GM12878 (cell line): ENCODE results near the gene VASP. TPM values are rescaled to one million over a fixed set of nuclear protein-coding genes. Genes with fewer than 3 reads are reported as not detected.
A peak's percentile ranks its signal among the peaks of the same experiment; 100 is the strongest.

Experiments used
- ATAC-seq: fragments of 200-7000 bp; cut with Tn5 transposase; 3 replicates; pipeline ENCODE4 v1.9.1; 2020; ENCODE audit warnings: mild to moderate bottlenecking, moderate library complexity
- BruUV-seq: library from RNA; stranded (reverse); fragments of 400-500 nt; replicated peaks from 2 replicates; lab custom pipeline; 2021; lab: Mats Ljungman, UMichigan
- CTCF ChIA-PET: fragments of 300-600 bp; sonication (Branson Sonifier 250); formaldehyde crosslinking; extraction: SDS; loops from one replicate; lab custom pipeline; 2021; ENCODE audit warnings: inconsistent platforms; lab: Yijun Ruan, JAX
- POLR2A ChIA-PET: fragments of 350-600 bp; formaldehyde crosslinking; extraction: SDS; loops from one replicate; lab custom pipeline; 2021; ENCODE audit warnings: inconsistent platforms; lab: Charles Lee
- RAD21 ChIA-PET: fragments of 300-600 bp; sonication (Branson Sonifier 250); formaldehyde crosslinking; loops from one replicate; lab custom pipeline; 2023; ENCODE audit warnings: antibody characterized with exemption; ENCODE audit not compliant: unreplicated experiment; lab: Charles Lee
- SMC1A ChIA-PET: fragments of 300-600 bp; sonication (Branson Sonifier 250); formaldehyde crosslinking; loops from one replicate; lab custom pipeline; 2023; ENCODE audit not compliant: unreplicated experiment, uncharacterized antibody; lab: Charles Lee
- DNase-seq: peaks from one replicate; pipeline ENCODE4 v3.0.0-alpha.2; 2011; ENCODE audit warnings: low read depth, low spot score
- FAIRE-seq: peaks from 3 replicates; lab custom pipeline; 2011; peaks lifted over from hg19 to GRCh38; lab: Jason Lieb, UNC
- H2AFZ ChIP-seq: 2 replicates; pipeline ENCODE4 v1.6.0; 2011; ENCODE audit warnings: low read depth, low read length, control low read depth; ENCODE audit not compliant: control insufficient read depth
- H3K27ac ChIP-seq: 2 replicates; pipeline ENCODE4 v1.5.1; 2011; ENCODE audit warnings: control low read depth; ENCODE audit not compliant: control insufficient read depth, insufficient read depth
- H3K27me3 ChIP-seq, 2 experiments: replicated peaks in 1 of 2; 2 replicates each; pipeline versions ENCODE4 v1.6.0 to v1.6.1; 2011; ENCODE audit warnings: low read length in 1 of 2; ENCODE audit not compliant: control insufficient read depth in 2 of 2, insufficient read depth in 2 of 2
- H3K36me3 ChIP-seq, 2 experiments: 2 replicates each; pipeline ENCODE4 v1.5.1; 2011; ENCODE audit warnings: low read length in 1 of 2; ENCODE audit not compliant: control insufficient read depth in 2 of 2, insufficient read depth in 2 of 2
- H3K4me1 ChIP-seq: 2 replicates; pipeline ENCODE4 v1.6.1; 2011; ENCODE audit warnings: mild to moderate bottlenecking, low read length, moderate library complexity, mixed read lengths; ENCODE audit not compliant: control insufficient read depth, insufficient read depth
- H3K4me2 ChIP-seq: 2 replicates; pipeline ENCODE4 v1.6.0; 2011; ENCODE audit warnings: control low read depth; ENCODE audit not compliant: control insufficient read depth, insufficient read depth
- H3K4me3 ChIP-seq: fragments of 200-600 bp; sonication (generic); 2 replicates; pipeline ENCODE4 v1.5.1; 2016
- H3K79me2 ChIP-seq: 2 replicates; pipeline ENCODE4 v1.6.0; 2011; ENCODE audit warnings: low read length; ENCODE audit not compliant: control insufficient read depth, insufficient read depth
- H3K9ac ChIP-seq: 2 replicates; pipeline ENCODE4 v1.8.0; 2011; ENCODE audit warnings: low read length, control low read depth, mixed read lengths; ENCODE audit not compliant: control insufficient read depth, insufficient read depth
- H3K9me3 ChIP-seq: replicated peaks from 3 replicates; pipeline ENCODE4 v1.5.1; 2011; ENCODE audit warnings: mild to moderate bottlenecking, low read length; ENCODE audit not compliant: control insufficient read depth, insufficient read depth
- H4K20me1 ChIP-seq: 2 replicates; pipeline ENCODE4 v1.6.0; 2011; ENCODE audit not compliant: control insufficient read depth, insufficient read depth
- RUNX3 ChIP-seq: IDR thresholded peaks from 2 replicates; pipeline ENCODE4 v1.6.1; 2012; ENCODE audit warnings: low read length, inconsistent platforms
- ZNF207 ChIP-seq: fragments of 450-650 bp; IDR thresholded peaks from 2 replicates; pipeline ENCODE4 v1.6.1; 2014; ENCODE audit warnings: antibody characterized with exemption, mild to moderate bottlenecking, borderline replicate concordance
- WGBS: methylation state at CpG from one replicate; pipeline ENCODE4 v1.1.6; 2016; ENCODE audit warnings: low lambda C conversion rate; ENCODE audit not compliant: insufficient replicate concordance, insufficient coverage; ENCODE audit errors: missing lambda C conversion rate; 5-methylcytosine and 5-hydroxymethylcytosine counted together
- in situ Hi-C: fragments of 300-500 bp; cut with MboI; formaldehyde crosslinking; loops from 9 replicates; pipeline ENCODE4 v1.14.3; 2018; ENCODE audit warnings: mixed read lengths
- intact Hi-C: fragments of 100-400 bp; cut with micrococcal nuclease; formaldehyde crosslinking; loops from one replicate; pipeline ENCODE4 v1.14.2; 2022; ENCODE audit not compliant: unreplicated experiment
- polyA plus RNA-seq, 11 experiments: library from polyadenylated mRNA; depleted of rRNA in 4 of 11; unstranded in 6 of 11; stranded (reverse) in 5 of 11; fragments of >200 nt; fragmentation: Nextera tagmentation in 4 of 11; fragmentation: Illumina TruSeq in 1 of 11; extraction: Ambion mirVana in 4 of 11; extraction: Trizol in 1 of 11; gene quantifications; 1 replicate in 1 of 11; 2 replicates in 10 of 11; pipeline versions ENCODE4 v1.2.1 to v1.2.3, GENCODE V29; 2011 to 2016; ENCODE audit warnings: inconsistent platforms in 2 of 11, missing spikeins in 2 of 11, low read depth in 1 of 11
- total RNA-seq, 4 experiments: library from RNA; depleted of rRNA in 3 of 4; stranded (reverse); fragments of >200 nt in 3 of 4; fragmentation: Illumina TruSeq in 1 of 4; extraction: Trizol in 1 of 4; gene quantifications; 2 replicates each; pipeline versions ENCODE4 v1.2.1 to v1.2.3, GENCODE V29; 2013 to 2021
- TF ChIP-seq, protein P1 (sequence below): IDR thresholded peaks from 2 replicates; pipeline ENCODE4 v1.6.1; 2011; ENCODE audit warnings: borderline replicate concordance, low read depth, mild to moderate bottlenecking, moderate library complexity, low read length; ENCODE audit not compliant: insufficient read depth, poor library complexity, severe bottlenecking

The VASP gene
- total and polyA plus RNA-seq, 10 of the 15 experiments (the other 5 are each of a cell fraction or from before 2014, with no cell fraction given): 19.5 to 298 (median 84.8) TPM

DNA sequence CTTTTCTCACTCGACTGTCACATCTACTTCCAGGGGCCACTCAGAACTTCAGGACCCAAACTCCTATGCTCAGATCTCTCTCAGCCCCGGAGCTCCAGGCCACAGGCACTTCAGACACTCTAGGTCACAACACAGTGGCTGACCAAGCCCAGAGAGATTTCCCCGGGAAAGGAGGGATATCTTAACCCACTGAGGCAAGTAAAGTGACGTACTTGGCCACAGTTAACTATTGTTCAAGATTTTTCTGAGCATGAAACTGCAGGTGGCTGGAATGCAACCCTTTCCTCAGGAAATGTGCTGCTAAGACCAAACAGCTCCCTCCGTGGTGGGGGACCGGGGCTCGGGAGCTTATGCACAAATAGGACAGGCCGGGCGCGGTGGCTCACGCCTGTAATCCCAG lies 53.4 kb downstream of the VASP start (continued):
- TF ChIP-seq, protein P1, sequence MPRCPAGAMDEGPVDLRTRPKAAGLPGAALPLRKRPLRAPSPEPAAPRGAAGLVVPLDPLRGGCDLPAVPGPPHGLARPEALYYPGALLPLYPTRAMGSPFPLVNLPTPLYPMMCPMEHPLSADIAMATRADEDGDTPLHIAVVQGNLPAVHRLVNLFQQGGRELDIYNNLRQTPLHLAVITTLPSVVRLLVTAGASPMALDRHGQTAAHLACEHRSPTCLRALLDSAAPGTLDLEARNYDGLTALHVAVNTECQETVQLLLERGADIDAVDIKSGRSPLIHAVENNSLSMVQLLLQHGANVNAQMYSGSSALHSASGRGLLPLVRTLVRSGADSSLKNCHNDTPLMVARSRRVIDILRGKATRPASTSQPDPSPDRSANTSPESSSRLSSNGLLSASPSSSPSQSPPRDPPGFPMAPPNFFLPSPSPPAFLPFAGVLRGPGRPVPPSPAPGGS: no peak

DNA sequence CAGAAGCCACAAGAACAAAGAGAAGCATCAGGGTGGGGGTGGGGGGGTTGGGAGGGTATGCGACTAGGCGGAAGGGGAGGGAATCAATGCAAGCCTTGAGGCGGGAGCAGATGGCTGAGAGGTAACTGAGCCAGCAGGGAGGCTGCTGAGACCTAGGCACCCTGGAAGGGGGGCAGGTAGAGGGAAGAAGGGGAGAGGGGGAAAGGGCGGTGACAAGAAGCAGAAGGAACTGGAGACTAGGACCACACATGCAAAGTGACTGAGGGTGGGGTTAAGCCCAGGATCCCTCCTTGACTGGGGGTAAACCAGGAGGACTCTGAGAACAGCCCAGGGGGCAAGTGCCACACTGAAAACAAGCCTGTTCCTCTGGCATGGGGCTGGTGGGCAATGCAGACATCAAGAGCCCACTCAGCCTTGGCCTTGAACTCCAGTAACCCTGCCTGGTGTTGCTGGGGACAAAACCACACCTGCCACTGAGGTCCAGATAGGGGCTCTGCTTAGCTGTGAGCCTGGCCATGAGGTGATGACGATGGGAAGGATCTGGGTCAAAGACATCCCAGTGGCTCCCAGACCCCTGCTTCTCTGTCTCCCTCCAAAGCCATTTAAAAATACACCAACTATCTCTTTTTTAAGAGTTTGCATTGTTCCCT lies 57.0 kb downstream of the VASP start:
- no TSS peak for BruUV-seq
- CTCF ChIA-PET: interaction anchor here (0.7 to 1.2 kb wide), 2 partner anchors 74 to 79 kb away, joined by 3 read pairs; no protein-coding TSS in a partner anchor
- H3K27ac ChIP-seq: peak overlapping the region; percentile 36
- no peaks in the 10 kb centered on the region for H3K9me3 ChIP-seq
- H3K36me3 ChIP-seq: peaks cover 2 to 3% of the 10 kb centered on the region in 2 experiments; a peak in 2 of 4 replicates
- in situ Hi-C loops: no loop called here
- peaks cover 25% of the 10 kb centered on the region for H3K4me1 ChIP-seq
- no peaks in the 10 kb centered on the region for H4K20me1 ChIP-seq
- no peak overlapping the region for H3K9ac ChIP-seq
- no peak overlapping the region; the same call in 1 of the 2 replicates for H3K4me3 ChIP-seq
- peaks cover 11% of the 10 kb centered on the region for H3K79me2 ChIP-seq
- peak; percentile 37; the same call in 1 of the 2 replicates for TF ChIP-seq RUNX3
- no peak for TF ChIP-seq ZNF207
- no peak overlapping the region; the same call in 1 of the 2 replicates for H2AFZ ChIP-seq
- POLR2A ChIA-PET: interaction anchor here (0.6 to 1.9 kb wide), 2 partner anchors 19 to 83 kb away, joined by 3 to 4 read pairs; no protein-coding TSS in a partner anchor
- SMC1A ChIA-PET: interaction anchor here (0.6 kb wide), 1 partner anchor 128 kb away, joined by 3 read pairs; the partner anchor contains the start of gene QPCTL
- peak overlapping the region; percentile 21; the same call in 1 of the 2 replicates for H3K4me2 ChIP-seq
- H3K27me3 ChIP-seq: no peaks in the 10 kb centered on the region
- FAIRE-seq (no peak), DNase-seq (no peak), ATAC-seq (peak; percentile 49)
- RAD21 ChIA-PET: no interaction called here
- 69% methylated on average over 5 of the region's 5 CpGs for WGBS
- intact Hi-C loops: loop anchor here (5.0 kb wide), 1 partner anchor 42 kb away; no protein-coding TSS in a partner anchor
